C4-2B (cell line): ENCODE results near the gene ZC3H12C.

ENCODE experiments used
- ZFX ChIP-seq: fragments of 450-650 bp; IDR thresholded peaks from 2 replicates; pipeline ENCODE4 v1.6.1; 2017
- TF ChIP-seq, protein P1 (sequence below): fragments of 450-650 bp; conservative IDR thresholded peaks from 2 replicates; pipeline ENCODE4 v1.5.1; 2017; ENCODE audit warnings: mild to moderate bottlenecking

DNA sequence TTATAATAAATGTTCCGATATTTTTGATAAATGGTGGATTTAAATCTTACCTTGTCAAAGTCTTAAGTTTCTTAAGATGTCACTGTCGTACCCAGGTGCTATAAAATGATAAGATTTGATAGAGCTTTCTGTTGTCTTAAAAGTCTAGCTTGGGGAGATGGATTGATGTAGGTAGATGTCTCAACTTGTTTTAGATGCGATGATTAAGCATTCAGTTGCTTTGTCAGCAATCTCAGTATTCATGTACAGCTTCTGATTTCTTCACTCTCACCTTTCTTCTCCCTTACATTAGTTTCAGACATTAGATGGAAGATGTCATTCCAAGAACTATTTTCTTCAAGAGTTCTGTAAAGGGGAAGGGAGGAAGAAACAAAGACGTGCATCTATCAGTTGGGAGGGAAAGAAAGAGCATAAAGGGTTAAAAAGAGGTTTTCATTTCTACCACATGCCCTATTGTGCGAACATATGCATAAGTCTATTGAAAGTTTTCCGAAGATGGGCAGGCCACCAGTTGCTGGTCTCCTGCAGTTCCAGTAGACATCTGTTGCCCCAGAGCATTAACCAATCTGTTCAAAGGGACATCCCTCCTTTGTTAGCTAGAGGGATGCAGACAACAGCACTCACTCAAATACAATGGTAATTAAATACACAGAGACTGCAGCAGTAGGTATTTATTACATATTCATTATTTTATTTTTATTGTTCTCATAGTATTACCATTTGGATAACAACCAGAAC lies 38.4 kb downstream of the ZC3H12C start:
- TF ChIP-seq, protein P1, sequence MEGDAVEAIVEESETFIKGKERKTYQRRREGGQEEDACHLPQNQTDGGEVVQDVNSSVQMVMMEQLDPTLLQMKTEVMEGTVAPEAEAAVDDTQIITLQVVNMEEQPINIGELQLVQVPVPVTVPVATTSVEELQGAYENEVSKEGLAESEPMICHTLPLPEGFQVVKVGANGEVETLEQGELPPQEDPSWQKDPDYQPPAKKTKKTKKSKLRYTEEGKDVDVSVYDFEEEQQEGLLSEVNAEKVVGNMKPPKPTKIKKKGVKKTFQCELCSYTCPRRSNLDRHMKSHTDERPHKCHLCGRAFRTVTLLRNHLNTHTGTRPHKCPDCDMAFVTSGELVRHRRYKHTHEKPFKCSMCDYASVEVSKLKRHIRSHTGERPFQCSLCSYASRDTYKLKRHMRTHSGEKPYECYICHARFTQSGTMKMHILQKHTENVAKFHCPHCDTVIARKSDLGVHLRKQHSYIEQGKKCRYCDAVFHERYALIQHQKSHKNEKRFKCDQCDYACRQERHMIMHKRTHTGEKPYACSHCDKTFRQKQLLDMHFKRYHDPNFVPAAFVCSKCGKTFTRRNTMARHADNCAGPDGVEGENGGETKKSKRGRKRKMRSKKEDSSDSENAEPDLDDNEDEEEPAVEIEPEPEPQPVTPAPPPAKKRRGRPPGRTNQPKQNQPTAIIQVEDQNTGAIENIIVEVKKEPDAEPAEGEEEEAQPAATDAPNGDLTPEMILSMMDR, result no peak
- TF ChIP-seq ZFX, result no peak
